HCT116 (cell line): ENCODE measurements around the gene ASAP2. TPM values are rescaled to one million over a fixed set of nuclear protein-coding genes. Genes with fewer than 3 reads are reported as not detected.

Experiments
- ATAC-seq: fragments of 200-7000 bp; cut with Tn5 transposase; 2 replicates; pipeline ENCODE4 v1.9.1; 2020; ENCODE audit warnings: mild to moderate bottlenecking, moderate library complexity
- BruUV-seq: library from RNA; stranded (reverse); fragments of 400-500 nt; replicated peaks from 2 replicates; lab custom pipeline; 2021; lab: Mats Ljungman, UMichigan
- CTCF ChIA-PET: fragments of 300-600 bp; sonication (Branson Sonifier 250); formaldehyde crosslinking; loops from one replicate; lab custom pipeline; 2021; ENCODE audit warnings: antibody characterized with exemption; lab: Charles Lee
- POLR2A ChIA-PET: fragments of 300-600, 350-600 bp; sonication (Branson Sonifier 250); formaldehyde crosslinking; loops from one replicate; lab custom pipeline; 2021; ENCODE audit warnings: antibody characterized with exemption; lab: Charles Lee
- RAD21 ChIA-PET, 2 experiments: fragments of 300-600 bp; sonication (Branson Sonifier 250); formaldehyde crosslinking; loops; one replicate each; lab custom pipeline; 2023; ENCODE audit warnings: low total read pairs in 2 of 2; ENCODE audit not compliant: uncharacterized antibody in 2 of 2, unreplicated experiment in 2 of 2, low non-redundant PET in 1 of 2; lab: Charles Lee
- DNase-seq: peaks from one replicate; pipeline ENCODE4 v3.0.0-alpha.2; 2010; ENCODE audit warnings: low read depth, low spot score
- H2AFZ ChIP-seq: fragments of 200-600 bp; shearing (Covaris generic), sonication (generic); 2 replicates; pipeline ENCODE4 v1.6.1; 2017; ENCODE audit warnings: low read depth, mixed run types, mixed read lengths, antibody characterized with exemption, low read length; ENCODE audit not compliant: poor library complexity, severe bottlenecking
- H3K27ac ChIP-seq: 2 replicates; pipeline ENCODE4 v1.5.1; 2012; ENCODE audit warnings: low read depth, low read length
- H3K27me3 ChIP-seq: fragments of 200-600 bp; sonication (generic); 2 replicates; pipeline ENCODE4 v1.6.1; 2016; ENCODE audit warnings: mixed run types, low read length, mixed read lengths; ENCODE audit not compliant: insufficient read depth
- H3K36me3 ChIP-seq, 2 experiments: fragments of 200-500 bp in 1 of 2; fragments of 200-600 bp in 1 of 2; sonication (Bioruptor generic) in 1 of 2; sonication (generic) in 1 of 2; 2 replicates each; pipeline versions ENCODE4 v1.5.1 to v1.6.1; 2014 to 2016; ENCODE audit warnings: low read length in 2 of 2, inconsistent platforms in 1 of 2, mixed read lengths in 1 of 2, mixed run types in 1 of 2; ENCODE audit not compliant: insufficient read depth in 2 of 2, control insufficient read depth in 1 of 2
- H3K4me1 ChIP-seq, 2 experiments: fragments of 200-600 bp in 1 of 2; sonication (generic) in 1 of 2; 2 replicates each; pipeline versions ENCODE4 v1.5.1 to v1.6.1; 2012 to 2017; ENCODE audit warnings: low read length in 2 of 2, inconsistent platforms in 1 of 2, mild to moderate bottlenecking in 1 of 2, mixed read lengths in 1 of 2, mixed run types in 1 of 2, moderate library complexity in 1 of 2; ENCODE audit not compliant: insufficient read depth in 2 of 2, control insufficient read depth in 1 of 2
- H3K4me2 ChIP-seq: fragments of 200-600 bp; sonication (generic); 2 replicates; pipeline ENCODE4 v1.6.1; 2017; ENCODE audit warnings: mixed run types, low read length, mixed read lengths
- H3K4me3 ChIP-seq, 2 experiments: fragments of 200-600 bp in 1 of 2; sonication (generic) in 1 of 2; replicated peaks in 1 of 2; 2 replicates each; pipeline ENCODE4 v1.5.1; 2011 to 2016; ENCODE audit warnings: low read length in 2 of 2, control low read depth in 1 of 2, low read depth in 1 of 2, mild to moderate bottlenecking in 1 of 2, mixed read lengths in 1 of 2, mixed run types in 1 of 2
- H3K79me2 ChIP-seq: fragments of 200-600 bp; sonication (generic); 2 replicates; pipeline ENCODE4 v1.6.1; 2017; ENCODE audit warnings: mild to moderate bottlenecking, mixed run types, low read length, moderate library complexity, mixed read lengths; ENCODE audit not compliant: insufficient read depth
- H3K9ac ChIP-seq: fragments of 200-600 bp; sonication (generic); 2 replicates; pipeline ENCODE4 v1.6.1; 2016; ENCODE audit warnings: low read length, mixed read lengths
- H3K9me2 ChIP-seq: fragments of 200-600 bp; sonication (generic), shearing (Covaris generic); 2 replicates; pipeline ENCODE4 v1.6.1; 2017; ENCODE audit warnings: mixed run types, mild to moderate bottlenecking, moderate library complexity; ENCODE audit not compliant: insufficient read depth
- H3K9me3 ChIP-seq, 2 experiments: fragments of 200-500 bp in 1 of 2; fragments of 200-600 bp in 1 of 2; sonication (Bioruptor generic) in 1 of 2; sonication (generic) in 1 of 2; 2 replicates each; pipeline ENCODE4 v1.6.1; 2014 to 2017; ENCODE audit warnings: low read length in 2 of 2, mixed read lengths in 2 of 2, inconsistent platforms in 1 of 2, low read depth in 1 of 2, mild to moderate bottlenecking in 1 of 2, mixed run types in 1 of 2, moderate library complexity in 1 of 2; ENCODE audit not compliant: control insufficient read depth in 1 of 2, insufficient read depth in 1 of 2
- H4K20me1 ChIP-seq: fragments of 200-600 bp; sonication (generic), shearing (Covaris generic); 2 replicates; pipeline ENCODE4 v1.6.1; 2017; ENCODE audit warnings: mixed run types, mild to moderate bottlenecking, moderate library complexity; ENCODE audit not compliant: insufficient read depth
- ATF3 ChIP-seq: IDR thresholded peaks from 2 replicates; pipeline ENCODE4 v1.6.1; 2012
- EGR1 ChIP-seq: IDR thresholded peaks from 2 replicates; pipeline ENCODE4 v1.6.1; 2012; ENCODE audit warnings: low read depth
- EZH2 ChIP-seq: fragments of 200-600 bp; sonication (generic); IDR thresholded peaks from 2 replicates; pipeline ENCODE4 v1.6.1; 2017; ENCODE audit warnings: antibody characterized with exemption, mixed run types
- EZH2phosphoT487 ChIP-seq: fragments of 200-600 bp; IDR thresholded peaks from 2 replicates; pipeline ENCODE4 v1.6.1; 2018; ENCODE audit warnings: antibody characterized with exemption, borderline replicate concordance
- JUND ChIP-seq: IDR thresholded peaks from 2 replicates; pipeline ENCODE4 v1.6.1; 2012
- MAX ChIP-seq: IDR thresholded peaks from 2 replicates; pipeline ENCODE4 v1.6.1; 2012
- POLR2A ChIP-seq: IDR thresholded peaks from 2 replicates; pipeline ENCODE4 v1.7.0; 2011; ENCODE audit warnings: borderline replicate concordance; ENCODE audit not compliant: insufficient read depth, insufficient read length; ENCODE audit errors: extremely low read depth
- POLR2AphosphoS5 ChIP-seq: IDR thresholded peaks from 2 replicates; pipeline ENCODE4 v1.6.1; 2011; ENCODE audit warnings: mild to moderate bottlenecking, low read depth, low read length, moderate library complexity
- RAD21 ChIP-seq: IDR thresholded peaks from 2 replicates; pipeline ENCODE4 v1.6.1; 2012; ENCODE audit warnings: low read depth, mild to moderate bottlenecking
- REST ChIP-seq: IDR thresholded peaks from 2 replicates; pipeline ENCODE4 v1.6.1; 2012; ENCODE audit warnings: low read depth
- SIN3A ChIP-seq: IDR thresholded peaks from 2 replicates; pipeline ENCODE4 v1.6.1; 2012; ENCODE audit warnings: low read depth
- SRF ChIP-seq: IDR thresholded peaks from 2 replicates; pipeline ENCODE4 v1.6.1; 2012; ENCODE audit warnings: low read depth
- TCF7L2 ChIP-seq: IDR thresholded peaks from 2 replicates; pipeline ENCODE4 v1.7.0; 2011; ENCODE audit warnings: borderline replicate concordance, inconsistent platforms; ENCODE audit not compliant: insufficient read depth, insufficient read length; ENCODE audit errors: extremely low read depth
- ZFX ChIP-seq: fragments of 450-650 bp; IDR thresholded peaks from 2 replicates; pipeline ENCODE4 v1.6.1; 2017
- ZNF274 ChIP-seq: fragments of 200-500 bp; sonication (Bioruptor generic); IDR thresholded peaks from 2 replicates; pipeline ENCODE4 v1.6.1; 2014; ENCODE audit warnings: mild to moderate bottlenecking, low read depth, low read length, inconsistent platforms
- intact Hi-C: fragments of 100-400 bp; cut with micrococcal nuclease; formaldehyde crosslinking; loops from 2 replicates; pipeline ENCODE4 v1.10.0; 2022
- total RNA-seq: library from RNA; stranded (reverse); gene quantifications from one replicate; pipeline ENCODE4 v1.2.1, GENCODE V29; 2021; ENCODE audit not compliant: unreplicated experiment

Gene ASAP2
- total RNA-seq, 1 experiment from 2014 or later, result 16.5 TPM

GRCh38 chr2:9256147-9256546 lies 49.5 kb downstream of the ASAP2 start:
- no TSS peak for BruUV-seq
- Histone ChIP-seq H2AFZ (no peak overlapping the region), H3K9me2 (no peaks in the 10 kb centered on the region), H3K27ac (no peak overlapping the region), H3K27me3 (no peaks in the 10 kb centered on the region), H3K4me2 (no peak overlapping the region), H3K36me3 (no peaks in the 10 kb centered on the region), H3K4me3 (no peak overlapping the region), H3K9me3 (no peaks in the 10 kb centered on the region), H3K9ac (no peak overlapping the region), H3K79me2 (peaks cover 13% of the 10 kb centered on the region), H3K4me1 (peaks cover 1 to 13% of the 10 kb centered on the region in 2 experiments; a peak in 1 of 4 replicates), H4K20me1 (no peaks in the 10 kb centered on the region)
- ChIA-PET POLR2A (no interaction called here), CTCF (no interaction called here), RAD21 (no interaction called here)
- intact Hi-C loops, result no loop called here
- TF ChIP-seq RAD21, result no peak
- TF ChIP-seq TCF7L2, result no peak
- no peak for TF ChIP-seq REST
- TF ChIP-seq POLR2A, result no peak
- no peak for TF ChIP-seq POLR2AphosphoS5
- no peak for TF ChIP-seq SIN3A
- TF ChIP-seq ZFX, result no peak
- no peak for TF ChIP-seq EGR1
- TF ChIP-seq JUND, result no peak
- TF ChIP-seq EZH2, result no peak
- no peak for TF ChIP-seq MAX
- no peak for TF ChIP-seq EZH2phosphoT487
- no peak for TF ChIP-seq SRF
- no peak for TF ChIP-seq ZNF274
- no peak for TF ChIP-seq ATF3
- no peak for DNase-seq
- no peak for ATAC-seq
